Measurements from ENCODE around the gene GPAM.
"Not testable (repeated sequence)": the region's sequence is repeated elsewhere in the genome, so short reads cannot be mapped to it uniquely, and the experiment has no call there.

GPAM gene

DNA sequence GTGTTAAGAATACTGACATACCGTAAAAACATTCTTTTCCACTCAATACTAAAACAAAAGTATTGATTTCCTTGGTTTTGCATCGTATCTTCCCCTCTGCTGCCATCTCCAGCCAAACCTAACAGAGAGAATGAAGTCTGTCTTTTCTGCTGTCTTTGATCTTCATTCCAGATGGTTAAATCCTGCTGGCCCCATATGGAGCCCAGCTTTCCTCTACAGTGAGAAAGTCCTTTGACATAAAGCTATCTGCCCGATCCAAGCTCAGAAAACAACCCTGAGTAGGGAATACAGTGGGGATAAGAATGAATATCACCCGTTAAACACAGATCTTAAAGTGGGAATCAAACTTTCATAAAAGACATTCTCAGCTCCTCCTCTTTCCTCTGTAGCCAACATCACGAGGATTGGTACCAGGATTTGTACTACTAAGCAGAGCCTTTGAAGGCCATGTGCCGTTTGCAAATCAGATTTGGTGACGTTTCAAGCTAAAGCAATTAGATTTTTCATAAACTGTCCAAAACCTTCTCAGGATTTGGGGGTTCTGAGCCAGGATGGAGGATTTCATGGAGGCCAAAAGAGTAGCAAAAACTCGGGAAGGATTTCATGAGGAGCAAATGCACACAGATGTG lies 30.8 kb upstream of the GPAM start:
- no peak for DNase-seq

DNA sequence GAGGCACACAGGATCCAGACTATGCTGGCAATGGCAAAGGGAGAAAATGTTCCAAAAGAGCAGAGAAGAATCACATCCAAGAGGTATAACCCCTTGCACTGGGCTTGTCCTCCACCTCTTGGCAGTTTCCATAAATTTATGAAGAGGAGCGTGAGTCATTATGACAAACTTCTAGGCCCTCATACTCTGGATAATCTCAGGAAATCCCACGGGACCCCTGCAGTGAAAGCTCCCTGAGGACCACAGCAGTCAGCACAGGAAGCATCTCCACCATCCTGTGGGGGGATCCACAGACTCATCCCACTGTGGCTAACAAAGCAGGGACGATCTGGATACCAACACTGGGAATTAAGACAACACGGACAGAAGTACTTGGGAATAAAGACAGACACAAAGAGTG lies 30.3 kb upstream of the GPAM start:
- no peak for DNase-seq

GRCh38 chr10:112213098-112213823 lies 29.7 kb upstream of the GPAM start:
- DNase-seq, result no peak

GRCh38 chr10:112210666-112211065 lies 27.1 kb upstream of the GPAM start:
- DNase-seq, result no peak

- no peak for DNase-seq
These were observed 26.1 kb upstream of the GPAM start for GRCh38 chr10:112209684-112210131.

DNA sequence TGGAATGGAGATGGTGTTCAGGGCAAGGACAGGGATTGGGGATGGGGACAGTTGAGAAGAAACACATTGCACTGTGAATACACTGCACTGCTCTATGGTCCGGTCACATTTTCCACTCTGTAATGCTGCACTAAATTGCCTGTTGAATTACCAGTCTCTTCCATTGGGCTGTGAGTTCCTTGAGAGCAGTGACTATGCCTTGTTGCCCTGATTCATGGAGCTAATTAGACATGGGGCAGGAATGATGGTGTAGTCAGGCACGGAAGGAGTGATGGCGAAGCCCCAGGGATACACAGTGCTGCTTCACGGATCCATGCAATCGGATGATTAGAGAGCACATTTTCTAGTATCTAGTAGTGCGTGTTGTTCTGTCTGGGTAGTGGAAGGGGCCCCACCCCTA lies 25.4 kb upstream of the GPAM start:
- no peak for DNase-seq

GRCh38 chr10:112208292-112208691 lies 24.7 kb upstream of the GPAM start:
- DNase-seq, result no peak

- no peak for DNase-seq
These were observed 19.9 kb upstream of the GPAM start for GRCh38 chr10:112203328-112204076.

GRCh38 chr10:112202561-112203241 lies 19.1 kb upstream of the GPAM start:
- DNase-seq, result no peak

- no peak for DNase-seq
These were observed 18.5 kb upstream of the GPAM start for GRCh38 chr10:112202076-112202475.

DNA sequence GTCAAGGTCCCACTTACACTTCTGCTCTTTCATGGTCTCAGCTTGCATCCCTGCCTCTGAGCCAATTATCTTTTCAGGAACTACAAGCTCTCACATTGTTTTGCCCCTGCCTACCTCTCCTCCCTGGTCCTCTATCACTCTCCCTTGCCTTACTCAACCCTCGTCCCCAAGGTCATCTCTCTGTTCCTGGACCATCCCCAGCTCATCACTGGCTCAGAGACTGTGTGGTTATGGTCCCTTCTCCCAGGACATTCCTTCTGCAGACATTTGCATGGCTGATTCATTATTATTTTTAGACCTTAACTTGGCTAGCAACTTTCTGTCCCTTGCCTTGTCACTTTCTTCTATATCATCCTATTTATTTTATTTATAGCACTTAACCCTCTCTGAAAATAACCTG lies 17.8 kb upstream of the GPAM start:
- no peak for DNase-seq

DNA sequence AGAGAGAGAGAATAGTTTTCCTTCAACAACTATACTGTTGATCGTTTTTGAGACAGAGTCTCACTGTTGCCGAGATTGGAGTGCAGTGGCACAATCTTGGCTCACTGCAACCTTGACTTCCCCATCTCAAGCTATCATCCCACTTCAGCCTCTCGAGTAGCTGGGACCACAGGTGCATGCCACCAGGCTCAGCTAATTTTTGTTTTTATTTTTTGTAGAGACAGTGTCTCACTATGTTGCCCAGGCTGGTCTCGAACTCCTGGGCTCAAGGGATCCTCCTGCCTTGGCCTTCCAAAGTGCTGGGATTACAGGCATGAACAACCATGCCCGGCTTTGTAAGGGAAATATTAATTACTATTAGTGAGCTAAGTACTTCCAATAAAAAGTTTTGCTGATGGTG lies 16.7 kb upstream of the GPAM start:
- DNase-seq, result not testable (repeated sequence)

DNA sequence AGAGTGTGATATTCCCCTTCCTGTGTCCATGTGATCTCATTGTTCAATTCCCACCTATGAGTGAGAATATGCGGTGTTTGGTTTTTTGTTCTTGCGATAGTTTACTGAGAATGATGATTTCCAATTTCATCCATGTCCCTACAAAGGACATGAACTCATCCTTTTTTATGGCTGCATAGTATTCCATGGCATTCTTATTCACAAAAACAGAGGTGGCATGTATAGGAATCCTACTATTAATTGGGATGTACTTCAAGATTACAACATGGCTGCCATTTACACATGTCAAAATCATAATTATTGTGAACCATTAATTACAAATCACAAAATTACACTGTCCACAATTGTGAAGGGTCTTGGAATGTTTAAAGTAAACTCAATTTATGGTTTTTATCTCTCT lies 14.1 kb upstream of the GPAM start:
- not testable (repeated sequence) for DNase-seq

DNA sequence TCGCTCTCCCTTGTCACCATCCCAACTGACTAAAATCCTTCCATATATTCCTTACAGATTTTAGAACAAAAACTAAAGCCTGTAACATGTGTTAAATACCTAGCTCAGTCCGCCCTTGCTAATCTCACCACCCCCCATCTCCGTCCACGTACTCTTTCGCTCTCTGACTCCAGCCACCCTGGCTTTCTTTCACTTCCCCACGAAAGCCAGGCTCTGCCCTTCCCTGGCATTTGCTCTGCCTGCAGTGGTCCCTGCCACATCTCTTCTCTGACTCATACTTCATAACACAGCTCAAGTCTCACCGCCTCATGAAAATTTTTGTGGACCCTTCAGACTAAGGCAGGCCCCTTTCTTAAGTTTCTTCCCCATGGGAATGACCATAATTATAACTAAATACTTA lies 11.7 kb upstream of the GPAM start:
- no peak for DNase-seq

- no peak for DNase-seq
These were observed 8.2 kb upstream of the GPAM start for GRCh38 chr10:112191791-112192190.

GRCh38 chr10:112191041-112191590 lies 7.6 kb upstream of the GPAM start:
- no peak for DNase-seq

GRCh38 chr10:112189465-112189864 lies 5.9 kb upstream of the GPAM start:
- DNase-seq, result no peak

DNA sequence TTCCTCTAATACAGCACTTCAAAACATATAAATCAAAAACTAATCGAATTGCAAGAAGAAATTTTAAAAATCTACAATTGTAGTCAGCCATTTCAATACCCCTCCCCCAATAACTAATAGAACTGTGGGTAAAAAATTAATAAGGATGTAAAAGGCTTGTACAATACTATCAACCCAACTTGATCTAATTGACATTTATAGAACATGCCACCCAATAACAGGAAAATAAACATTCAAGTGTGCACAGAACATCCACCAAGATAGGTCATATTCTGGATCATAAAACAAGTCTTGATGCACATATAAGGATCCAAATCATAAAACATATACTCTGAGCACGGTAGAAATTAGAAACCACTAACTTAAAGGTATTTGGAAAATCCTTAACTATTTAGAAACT lies 4.0 kb upstream of the GPAM start:
- DNase-seq, result no peak

DNA sequence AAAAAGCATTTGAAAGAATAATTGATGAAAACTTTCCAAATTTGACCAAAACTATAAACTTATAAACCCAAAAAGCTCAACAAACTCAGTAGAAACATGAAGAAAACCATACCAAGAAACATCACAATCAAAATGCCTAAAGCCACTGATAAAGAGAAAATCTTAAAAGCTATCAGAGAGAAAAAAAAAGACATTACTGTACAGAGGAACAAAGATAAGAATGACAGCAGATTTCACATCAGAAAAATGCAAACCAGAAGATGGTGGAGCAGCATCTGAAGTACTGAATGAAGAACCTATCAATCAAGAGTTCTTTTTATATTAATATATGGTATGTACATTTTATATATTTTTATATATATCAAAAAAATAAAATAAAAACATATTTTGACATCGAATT lies 2.4 kb upstream of the GPAM start:
- no peak for DNase-seq

GRCh38 chr10:112184379-112184778 lies 814 bp upstream of the GPAM start:
- no peak for DNase-seq

- DNase-seq, result no peak
These were observed 447 bp upstream of the GPAM start for GRCh38 chr10:112184052-112184371.

DNA sequence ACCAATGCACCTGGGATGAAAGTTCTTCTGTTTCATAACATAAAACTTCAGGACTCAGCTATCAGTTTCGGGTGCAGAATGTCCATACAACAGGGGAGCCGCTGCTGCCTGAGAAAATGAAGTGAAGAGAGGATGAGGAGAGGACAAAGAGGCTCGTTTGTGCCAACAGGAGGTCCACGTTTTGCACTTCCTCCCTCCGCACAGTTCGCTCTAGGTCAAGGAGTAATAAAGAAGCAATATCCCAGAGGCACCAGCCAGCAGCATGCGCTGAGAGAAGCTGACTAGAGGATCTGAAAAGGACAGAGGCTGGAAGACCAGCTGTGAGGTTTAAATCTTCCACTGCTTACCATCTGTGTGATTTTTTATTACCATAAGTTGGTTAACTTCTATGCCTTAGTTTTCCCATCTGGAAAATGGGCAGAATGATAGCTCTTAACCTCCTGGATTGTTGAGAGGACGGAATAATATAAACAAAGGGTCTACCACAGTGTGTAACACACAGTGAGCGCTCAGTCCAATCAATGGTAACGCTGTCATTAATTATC lies 709 bp downstream of the GPAM start:
- DNase-seq, result no peak

DNA sequence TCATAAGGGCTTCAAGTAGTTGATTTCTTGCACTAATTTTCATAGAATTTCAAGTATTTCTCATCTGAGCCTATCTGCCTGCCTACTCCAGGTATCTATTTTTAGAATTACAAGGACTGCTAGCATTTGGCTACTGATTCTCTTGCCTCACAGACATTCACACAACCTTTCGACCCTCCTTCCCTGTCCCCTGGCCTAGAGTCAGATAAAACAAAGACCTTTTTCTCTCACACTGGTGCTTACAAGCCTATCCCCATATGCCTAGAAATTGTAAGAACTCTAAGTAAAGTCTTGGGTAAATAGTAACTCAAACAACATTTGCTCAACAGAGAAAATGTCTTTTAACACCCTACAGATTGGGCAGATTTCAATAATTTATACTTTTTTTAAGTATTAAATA lies 6.3 kb downstream of the GPAM start:
- DNase-seq, result no peak

All from kidney glomerular epithelial cell (primary cell).